Neuronal stem cell (in vitro differentiated cells): ENCODE results near the gene PARP3.

Source experiments
- DNase-seq: peaks from one replicate; pipeline ENCODE4 v3.0.0-alpha.2; 2013; ENCODE audit warnings: low spot score
- H2AFZ ChIP-seq: one replicate; pipeline ENCODE4 v1.6.1; 2013; ENCODE audit warnings: mild to moderate bottlenecking, low read length, inconsistent platforms
- H2AK5ac ChIP-seq: 2 replicates; pipeline ENCODE4 v1.6.1; 2013; ENCODE audit warnings: low read depth, mild to moderate bottlenecking, inconsistent platforms, low read length, moderate library complexity, mixed read lengths
- H2BK120ac ChIP-seq: 2 replicates; pipeline ENCODE4 v1.6.1; 2013; ENCODE audit warnings: low read depth, mild to moderate bottlenecking, inconsistent platforms, low read length, moderate library complexity, mixed read lengths
- H2BK12ac ChIP-seq: one replicate; pipeline ENCODE4 v1.6.1; 2013; ENCODE audit warnings: low read length, inconsistent platforms
- H2BK15ac ChIP-seq: 2 replicates; pipeline ENCODE4 v1.6.1; 2013; ENCODE audit warnings: mild to moderate bottlenecking, low read length, inconsistent platforms, mixed read lengths
- H2BK5ac ChIP-seq: one replicate; pipeline ENCODE4 v1.6.1; 2013; ENCODE audit warnings: inconsistent platforms, mild to moderate bottlenecking, low read length, moderate library complexity
- H3K14ac ChIP-seq: one replicate; pipeline ENCODE4 v1.6.1; 2013; ENCODE audit warnings: low read length, inconsistent platforms
- H3K18ac ChIP-seq: 2 replicates; pipeline ENCODE4 v1.6.1; 2013; ENCODE audit warnings: low read length, inconsistent platforms
- H3K23ac ChIP-seq: 2 replicates; pipeline ENCODE4 v1.6.1; 2013; ENCODE audit warnings: low read depth, mild to moderate bottlenecking, mixed read lengths, low read length, inconsistent platforms; ENCODE audit not compliant: poor library complexity
- H3K27ac ChIP-seq: replicated peaks from 3 replicates; pipeline ENCODE4 v1.5.1; 2013; ENCODE audit warnings: low read length, inconsistent platforms
- H3K27me3 ChIP-seq, 3 experiments: 2 replicates each; pipeline ENCODE4 v1.6.1; 2013; ENCODE audit warnings: low read length in 3 of 3, mild to moderate bottlenecking in 2 of 3, inconsistent platforms in 1 of 3, low read depth in 1 of 3, mixed read lengths in 1 of 3, moderate library complexity in 1 of 3; ENCODE audit not compliant: control insufficient read depth in 3 of 3, insufficient read depth in 3 of 3
- H3K36me3 ChIP-seq, 2 donors: replicated peaks in 1 of 2; 2 replicates each; pipeline ENCODE4 v1.6.1; 2013; ENCODE audit warnings: low read length in 2 of 2; ENCODE audit not compliant: control insufficient read depth in 2 of 2, insufficient read depth in 2 of 2
- H3K4ac ChIP-seq: 2 replicates; pipeline ENCODE4 v1.6.1; 2013; ENCODE audit warnings: inconsistent platforms, mild to moderate bottlenecking, low read length, moderate library complexity
- H3K4me1 ChIP-seq, 2 donors: 1 replicate in 1 of 2; 2 replicates in 1 of 2; pipeline ENCODE4 v1.6.1; 2013; ENCODE audit warnings: low read length in 2 of 2, low read depth in 1 of 2; ENCODE audit not compliant: control insufficient read depth in 2 of 2, insufficient read depth in 1 of 2
- H3K4me2 ChIP-seq: one replicate; pipeline ENCODE4 v1.6.1; 2013; ENCODE audit warnings: mild to moderate bottlenecking, low read length, inconsistent platforms; ENCODE audit not compliant: insufficient read depth, poor library complexity, severe bottlenecking
- H3K4me3 ChIP-seq, 2 donors: 2 replicates each; pipeline ENCODE4 v1.5.1; 2013; ENCODE audit warnings: low read length in 2 of 2, mild to moderate bottlenecking in 2 of 2, inconsistent platforms in 1 of 2, moderate library complexity in 1 of 2
- H3K79me1 ChIP-seq: one replicate; pipeline ENCODE4 v1.6.1; 2013; ENCODE audit warnings: low read depth, mild to moderate bottlenecking, inconsistent platforms, low read length, moderate library complexity
- H3K9ac ChIP-seq: one replicate; pipeline ENCODE4 v1.6.1; 2013; ENCODE audit warnings: mild to moderate bottlenecking, low read depth, low read length, inconsistent platforms; ENCODE audit not compliant: poor library complexity
- H3K9me3 ChIP-seq, 2 donors: replicated peaks in 1 of 2; 2 replicates each; pipeline versions ENCODE3 to v1.6.1; 2013; ENCODE audit warnings: low read length in 2 of 2, mild to moderate bottlenecking in 2 of 2, inconsistent platforms in 1 of 2, low read depth in 1 of 2, mixed read lengths in 1 of 2, moderate library complexity in 1 of 2; ENCODE audit not compliant: control insufficient read depth in 2 of 2, insufficient read depth in 1 of 2
- H4K8ac ChIP-seq: one replicate; pipeline ENCODE4 v1.6.1; 2013; ENCODE audit warnings: low read depth, mild to moderate bottlenecking, inconsistent platforms, low read length, moderate library complexity
- H4K91ac ChIP-seq: one replicate; pipeline ENCODE4 v1.6.1; 2013; ENCODE audit warnings: low read length, low read depth, mild to moderate bottlenecking, inconsistent platforms; ENCODE audit not compliant: poor library complexity
- WGBS, 2 donors: extraction: QIAGEN DNeasy Blood & Tissue Kit; methylation state at CpG; one replicate each; pipeline ENCODE4 v1.1.7; 2013; ENCODE audit warnings: missing lambda C conversion rate in 2 of 2, mixed read lengths in 1 of 2; ENCODE audit not compliant: insufficient read length in 2 of 2, insufficient replicate concordance in 1 of 2; ENCODE audit errors: extremely low coverage in 2 of 2; 5-methylcytosine and 5-hydroxymethylcytosine counted together

The PARP3 gene

DNA sequence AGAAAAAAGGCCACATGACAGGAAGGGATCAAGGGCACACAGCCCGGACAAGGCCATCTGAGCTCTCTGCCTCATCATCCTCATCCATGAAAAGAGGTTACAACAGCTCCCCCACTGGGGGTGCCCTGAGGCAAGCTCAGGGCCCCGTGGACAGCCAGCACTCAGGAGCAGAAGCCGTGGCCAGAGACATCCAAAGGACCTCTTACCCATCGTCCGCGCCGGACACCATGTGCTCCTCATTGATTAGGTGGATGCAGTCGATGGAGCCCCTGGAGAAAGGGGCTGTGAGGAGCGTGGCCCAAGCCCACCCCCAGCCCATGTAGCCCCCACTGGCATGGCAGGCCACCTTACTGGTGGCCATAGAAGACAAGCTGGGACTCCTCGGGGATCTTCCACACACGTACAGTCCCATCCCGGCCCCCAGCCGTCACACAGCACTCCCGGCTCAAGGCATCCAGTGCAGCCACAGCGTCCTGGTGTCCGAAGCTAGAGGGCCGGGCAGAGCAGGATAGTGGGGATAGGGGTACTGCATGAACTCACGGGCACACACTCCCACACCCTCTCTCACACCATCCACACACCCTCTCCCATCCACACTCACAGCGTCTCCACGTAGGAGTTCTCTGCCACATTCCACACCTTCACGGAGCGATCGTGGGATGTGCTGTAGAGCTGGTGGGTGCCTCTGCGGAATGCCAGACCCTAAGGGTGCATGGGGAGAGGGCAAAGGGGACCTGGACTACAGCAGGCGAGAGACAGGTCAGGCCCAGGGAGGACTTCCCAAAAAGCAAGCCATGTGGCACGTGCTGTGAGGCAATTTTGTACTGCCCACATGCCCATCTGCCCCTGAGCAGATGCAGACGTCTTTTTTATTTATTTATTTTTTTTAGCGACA is 6.9 kb upstream of the PARP3 start:
- DNase-seq: no peak
- Histone ChIP-seq H3K36me3 (peaks cover 48 to 78% of the 10 kb centered on the region in 2 donors), H4K8ac (no peak overlapping the region), H3K4me3 (no peak overlapping the region), H3K4me2 (no peak overlapping the region), H3K4ac (no peak overlapping the region), H3K23ac (no peak overlapping the region), H3K27me3 (no peaks in the 10 kb centered on the region), H2BK15ac (no peak overlapping the region), H3K9me3 (no peaks in the 10 kb centered on the region), H2AFZ (no peak overlapping the region), H3K14ac (no peak overlapping the region), H2BK5ac (no peak overlapping the region), H2AK5ac (no peak overlapping the region), H2BK12ac (no peak overlapping the region), H4K91ac (no peak overlapping the region), H3K18ac (no peak overlapping the region), H3K9ac (peak overlapping the region; percentile 7), H3K27ac (no peak overlapping the region), H3K79me1 (peaks cover 3% of the 10 kb centered on the region), H3K4me1 (no peaks in the 10 kb centered on the region), H2BK120ac (no peak overlapping the region)
- no CpG with 5 or more reads among the region's 28 CpGs for WGBS, 2 donors

DNA sequence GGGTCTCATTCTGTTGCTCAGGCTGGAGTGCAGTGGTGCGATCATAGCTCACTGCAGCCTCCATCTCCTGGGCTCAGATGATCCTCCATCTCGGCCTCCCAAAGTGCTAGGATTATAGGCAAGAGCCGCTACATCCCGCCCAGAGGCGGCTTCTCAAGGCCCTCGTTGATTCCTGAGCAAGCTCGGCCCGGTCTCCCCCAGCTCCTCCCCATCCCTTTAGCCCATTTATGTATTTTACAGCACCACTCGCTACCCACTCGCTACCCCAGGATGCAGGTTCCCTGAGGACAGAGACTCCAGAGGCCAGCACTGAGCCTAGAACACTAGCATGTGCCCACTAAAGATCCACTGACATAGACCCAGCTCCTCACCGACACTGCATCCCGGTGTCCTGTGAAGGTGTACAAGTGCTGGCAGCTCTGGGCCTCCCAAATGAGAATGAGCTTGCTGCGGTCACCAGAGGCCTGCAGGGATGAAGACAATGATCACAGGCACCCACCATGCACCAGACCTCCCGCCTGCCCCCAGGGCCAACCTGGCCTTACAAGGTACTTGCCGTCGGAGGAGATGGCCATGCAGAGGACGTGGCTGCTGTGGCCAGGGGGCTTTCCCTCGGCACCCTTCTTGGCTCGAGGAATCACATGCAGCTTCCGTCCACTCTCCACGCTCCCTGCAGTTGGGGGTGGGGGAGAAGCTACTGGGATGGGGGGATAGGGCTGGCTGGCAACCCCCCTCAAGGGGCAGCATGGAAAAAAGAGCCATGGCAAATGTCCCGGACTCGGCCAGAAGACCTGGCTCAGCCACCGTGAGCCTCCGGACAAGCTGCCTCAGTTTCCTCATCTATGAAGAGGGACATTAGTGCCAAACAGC is 6.0 kb upstream of the PARP3 start:
- DNase-seq: no peak
- Histone ChIP-seq H3K9ac (no peak overlapping the region), H3K27me3 (no peaks in the 10 kb centered on the region), H3K79me1 (peaks cover 4% of the 10 kb centered on the region), H3K4me2 (no peak overlapping the region), H4K91ac (no peak overlapping the region), H2AK5ac (no peak overlapping the region), H2BK120ac (no peak overlapping the region), H3K23ac (no peak overlapping the region), H3K27ac (no peak overlapping the region), H3K36me3 (peaks cover 45 to 75% of the 10 kb centered on the region in 2 donors), H3K14ac (no peak overlapping the region), H4K8ac (no peak overlapping the region), H2AFZ (no peak overlapping the region), H3K4ac (no peak overlapping the region), H3K4me3 (no peak overlapping the region), H3K18ac (no peak overlapping the region), H3K9me3 (no peaks in the 10 kb centered on the region), H3K4me1 (peaks cover 0 to 3% of the 10 kb centered on the region in 2 donors), H2BK15ac (no peak overlapping the region), H2BK12ac (no peak overlapping the region), H2BK5ac (no peak overlapping the region)
- no CpG with 5 or more reads among the region's 25 CpGs for WGBS, 2 donors

DNA sequence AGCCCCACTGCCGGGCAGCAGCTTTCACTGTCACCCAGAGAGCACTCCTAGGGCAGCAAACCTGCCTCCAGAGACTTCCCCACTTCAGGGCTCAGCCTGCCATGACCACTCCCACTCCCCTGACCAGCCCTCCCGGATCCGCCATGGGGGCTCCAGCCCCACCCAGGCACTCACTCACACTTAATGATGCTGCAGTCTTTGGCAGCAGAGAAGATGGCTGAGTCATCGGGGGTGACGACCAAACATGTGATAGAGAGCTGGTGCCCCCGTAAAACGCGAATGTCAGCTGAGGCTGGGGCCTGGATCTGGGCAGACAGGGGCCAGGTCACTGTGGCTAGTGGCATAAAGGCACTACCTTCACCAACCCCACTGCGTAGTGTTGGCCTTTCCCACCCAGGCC is 5.1 kb upstream of the PARP3 start:
- H3K4ac ChIP-seq: no peak overlapping the region
- no peak overlapping the region for H2AFZ ChIP-seq
- no peak for DNase-seq
- H2BK15ac ChIP-seq: no peak overlapping the region
- H3K27ac ChIP-seq: no peak overlapping the region
- H3K14ac ChIP-seq: no peak overlapping the region
- no peak overlapping the region for H3K23ac ChIP-seq
- no peak overlapping the region for H3K4me2 ChIP-seq
- H3K27me3 ChIP-seq: no peaks in the 10 kb centered on the region
- H2BK5ac ChIP-seq: no peak overlapping the region
- peaks cover 44 to 69% of the 10 kb centered on the region in 2 donors for H3K36me3 ChIP-seq
- H3K4me1 ChIP-seq: peaks cover 0 to 3% of the 10 kb centered on the region in 2 donors
- H3K9me3 ChIP-seq: no peaks in the 10 kb centered on the region
- WGBS, 2 donors: no CpG with 5 or more reads among the region's 9 CpGs
- H2BK120ac ChIP-seq: no peak overlapping the region
- no peak overlapping the region for H3K18ac ChIP-seq
- H3K4me3 ChIP-seq: no peak overlapping the region
- no peak overlapping the region for H2BK12ac ChIP-seq
- no peak overlapping the region for H3K9ac ChIP-seq
- H3K79me1 ChIP-seq: peaks cover 5% of the 10 kb centered on the region
- no peak overlapping the region for H4K8ac ChIP-seq
- no peak overlapping the region for H4K91ac ChIP-seq
- H2AK5ac ChIP-seq: no peak overlapping the region
